GM10248 (cell line): Measurements from ENCODE around the gene MMP1.

Experiments
- CTCF ChIA-PET: fragments of 300-600 bp; sonication (Branson Sonifier 250); formaldehyde crosslinking; extraction: SDS; loops from one replicate; lab custom pipeline; 2021; ENCODE audit warnings: antibody characterized with exemption; lab: Yijun Ruan, JAX
- POLR2A ChIA-PET: fragments of 350-650 bp; sonication (Branson Sonifier 250); formaldehyde crosslinking; extraction: SDS; loops from one replicate; lab custom pipeline; 2020; ENCODE audit warnings: antibody characterized with exemption; lab: Yijun Ruan, JAX
- DNase-seq: peaks from one replicate; pipeline ENCODE4 v3.0.0; 2012; ENCODE audit errors: extremely low spot score
- CTCF ChIP-seq: IDR thresholded peaks from 2 replicates; pipeline ENCODE4 v1.5.1; 2012; ENCODE audit warnings: mild to moderate bottlenecking, low read depth; ENCODE audit errors: extremely low read depth, missing control alignments, control extremely low read depth

The MMP1 gene

GRCh38 chr11:102784380-102784779 is 13.6 kb downstream of the MMP1 start:
- CTCF ChIA-PET, result interaction anchor here (1.2 to 2.5 kb wide), 3 partner anchors 9 to 59 kb away, joined by 3 to 9 read pairs (median 5); partner anchors contain the start of gene MMP3
- TF ChIP-seq CTCF, result no peak
- no peak for DNase-seq
- POLR2A ChIA-PET, result no interaction called here

- ChIA-PET CTCF (interaction anchor here (1.9 to 2.5 kb wide), 2 partner anchors 9 to 31 kb away, joined by 5 to 9 read pairs; no protein-coding TSS in a partner anchor), POLR2A (no interaction called here)
- TF ChIP-seq CTCF, result no peak
- DNase-seq, result no peak
Observed at GRCh38 chr11:102783720-102784119, 14.2 kb downstream of the MMP1 start.

DNA sequence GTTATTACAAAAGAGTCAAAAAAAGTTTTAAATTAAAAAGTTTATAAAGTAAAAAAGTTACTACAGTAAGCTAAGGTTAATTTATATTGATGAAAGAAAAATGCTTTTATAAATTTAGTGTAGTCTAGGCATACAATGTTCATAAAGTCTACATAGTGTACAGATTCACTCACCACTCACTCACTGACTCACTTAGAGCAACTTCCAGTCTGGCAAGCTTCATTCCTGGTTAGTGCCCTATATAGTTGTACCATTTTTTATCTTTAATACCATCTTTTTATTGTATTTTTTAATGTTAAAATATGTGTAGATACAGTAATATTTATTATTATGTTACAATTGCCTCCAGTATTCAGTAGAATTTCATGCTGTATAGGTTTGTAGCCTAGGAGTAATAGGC is 14.9 kb downstream of the MMP1 start:
- DNase-seq, result no peak
- TF ChIP-seq CTCF, result no peak
- POLR2A ChIA-PET, result no interaction called here
- CTCF ChIA-PET, result interaction anchor here (1.5 to 2.5 kb wide), 3 partner anchors 10 to 30 kb away, joined by 3 to 9 read pairs (median 5); no protein-coding TSS in a partner anchor

DNA sequence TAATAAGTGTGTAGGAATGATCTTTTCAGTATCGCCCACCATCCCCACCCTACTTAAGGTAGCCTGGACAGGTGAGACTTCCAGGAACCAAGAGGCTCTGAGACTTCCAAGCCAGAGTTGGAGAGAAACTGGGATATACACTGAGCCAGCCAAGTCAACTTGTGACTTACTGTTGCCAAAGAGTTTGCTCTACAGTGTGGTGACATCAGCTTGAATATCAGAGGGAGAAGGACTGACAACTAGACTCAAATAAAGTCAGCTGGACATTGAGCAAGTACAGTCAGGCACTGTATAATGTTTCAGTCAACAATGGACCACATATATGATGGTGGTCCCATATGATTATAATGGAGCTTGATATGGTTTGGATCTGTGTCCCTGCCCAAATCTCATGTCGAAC is 16.3 kb downstream of the MMP1 start:
- ChIA-PET CTCF (interaction anchor here (1.5 kb wide), 1 partner anchor 9 kb away, joined by 3 read pairs; no protein-coding TSS in a partner anchor), POLR2A (no interaction called here)
- DNase-seq, result no peak
- no peak for TF ChIP-seq CTCF

- ChIA-PET CTCF (interaction anchor here (0.8 to 1.3 kb wide), 3 partner anchors 9 to 15 kb away, joined by 3 to 8 read pairs (median 3); no protein-coding TSS in a partner anchor), POLR2A (no interaction called here)
- no peak for DNase-seq
- TF ChIP-seq CTCF, result peak; percentile 14
Observed at GRCh38 chr11:102780491-102780918, 17.5 kb downstream of the MMP1 start, which contains the start of gene MMP10. MMP10 (minus strand) TSS chr11:102780628; CDS start chr11:102780591, 37 bp downstream.

DNA sequence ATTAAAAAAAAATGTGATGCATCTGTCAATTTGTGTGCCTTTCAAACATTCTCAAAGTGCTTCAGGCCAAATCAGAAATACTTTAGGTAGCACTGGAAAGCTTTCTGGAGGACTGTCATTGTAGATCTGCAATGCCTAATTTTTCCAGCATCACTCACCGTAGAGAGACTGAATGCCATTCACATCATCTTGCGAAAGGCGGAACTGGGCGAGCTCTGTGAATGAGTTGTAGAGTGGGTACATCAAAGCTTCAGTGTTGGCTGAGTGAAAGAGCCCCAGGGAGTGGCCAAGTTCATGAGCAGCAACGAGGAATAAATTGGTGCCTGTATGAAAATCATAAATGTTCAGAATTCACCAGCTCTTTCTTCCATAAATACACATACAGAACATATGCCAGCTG is 21.5 kb downstream of the MMP1 start:
- CTCF ChIA-PET, result interaction anchor here (0.8 kb wide), 1 partner anchor 26 kb away, joined by 3 read pairs; no protein-coding TSS in a partner anchor
- POLR2A ChIA-PET, result no interaction called here
- no peak for DNase-seq

More for the DNA sequence above, 21.5 kb downstream of the MMP1 start:
- TF ChIP-seq CTCF, result no peak
